ENCODE data around the gene MYH6.
"Not testable (repeated sequence)": the region's sequence is repeated elsewhere in the genome, so short reads cannot be mapped to it uniquely, and the experiment has no call there.

MYH6 gene

DNA sequence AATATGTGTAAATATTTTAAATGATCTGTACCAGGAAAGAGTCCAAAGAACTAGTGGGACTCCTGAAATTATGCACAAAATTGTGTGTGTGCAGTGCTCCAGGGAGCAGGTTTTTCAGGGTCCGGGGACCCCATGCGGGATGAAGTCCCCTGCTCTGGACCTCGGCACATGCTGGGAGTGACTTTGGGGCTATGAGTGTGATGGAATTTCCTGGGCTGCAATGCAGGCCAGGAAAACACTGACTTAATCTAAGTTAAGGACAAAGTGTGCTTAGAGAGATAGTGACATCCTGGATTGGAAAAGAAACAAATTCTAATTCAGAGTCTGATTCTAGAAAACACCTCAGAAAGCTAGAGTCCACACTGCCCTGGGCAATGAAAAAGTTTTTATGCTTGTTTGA lies 6.2 kb upstream of the MYH6 start:
- DNase-seq (ENCODE audit: low read depth): no peak

DNA sequence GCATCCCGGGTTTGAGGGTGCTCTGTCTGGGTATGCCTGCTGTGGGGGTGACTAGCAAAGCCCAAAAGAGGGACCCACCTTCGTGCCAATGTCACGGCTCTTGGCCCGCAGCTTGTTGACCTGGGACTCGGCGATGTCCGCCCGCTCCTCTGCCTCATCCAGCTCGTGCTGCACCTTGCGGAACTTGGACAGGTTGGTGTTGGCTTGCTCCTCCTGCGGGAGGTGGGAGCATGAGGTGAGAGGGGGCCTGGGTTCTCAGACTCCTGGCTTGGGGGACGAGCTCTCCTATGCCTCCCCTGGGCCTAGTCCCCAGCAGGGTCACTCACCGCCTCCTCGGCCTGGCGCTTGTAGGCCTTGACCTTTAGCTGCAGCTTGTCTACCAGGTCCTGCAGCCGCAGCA lies 5.6 kb upstream of the MYH6 start:
- no peak for DNase-seq (ENCODE audit: low read depth)

GRCh38 chr14:23411563-23412525 lies 3.8 kb upstream of the MYH6 start:
- DNase-seq (ENCODE audit: low read depth): no peak

DNA sequence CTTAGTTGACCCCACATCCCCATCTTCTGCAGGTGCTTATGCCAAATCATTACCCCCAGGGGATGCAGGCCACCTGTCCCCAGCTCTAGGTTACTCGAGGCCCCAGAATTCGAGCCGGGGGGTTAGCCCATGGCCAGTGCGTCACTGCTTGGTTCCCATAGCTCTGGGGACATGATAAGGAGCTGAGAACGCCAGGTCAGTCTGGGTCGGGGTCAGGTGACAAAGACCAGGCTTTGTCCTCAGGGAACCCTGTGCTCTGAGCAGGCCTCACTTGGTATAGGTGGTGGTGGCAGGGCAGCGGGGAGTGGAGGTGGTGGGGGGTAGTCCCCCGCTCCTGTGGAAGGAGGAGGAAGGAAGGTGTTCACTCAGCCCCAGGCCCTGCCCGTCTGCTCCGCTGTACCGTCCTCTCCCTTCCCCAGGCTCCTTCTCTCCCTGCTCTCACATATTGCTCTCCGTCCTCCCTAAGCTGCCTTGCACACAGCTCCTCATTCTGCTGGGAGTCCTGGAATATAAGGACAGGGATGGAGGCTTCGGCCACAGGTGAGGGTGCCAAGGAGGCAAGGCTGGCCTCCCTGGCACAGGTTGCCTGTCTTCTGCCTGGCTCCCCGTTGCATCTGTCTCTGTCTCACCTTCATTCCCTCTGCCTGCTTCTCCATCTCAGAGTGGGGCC lies 2.0 kb upstream of the MYH6 start:
- no peak for DNase-seq (ENCODE audit: low read depth)

DNA sequence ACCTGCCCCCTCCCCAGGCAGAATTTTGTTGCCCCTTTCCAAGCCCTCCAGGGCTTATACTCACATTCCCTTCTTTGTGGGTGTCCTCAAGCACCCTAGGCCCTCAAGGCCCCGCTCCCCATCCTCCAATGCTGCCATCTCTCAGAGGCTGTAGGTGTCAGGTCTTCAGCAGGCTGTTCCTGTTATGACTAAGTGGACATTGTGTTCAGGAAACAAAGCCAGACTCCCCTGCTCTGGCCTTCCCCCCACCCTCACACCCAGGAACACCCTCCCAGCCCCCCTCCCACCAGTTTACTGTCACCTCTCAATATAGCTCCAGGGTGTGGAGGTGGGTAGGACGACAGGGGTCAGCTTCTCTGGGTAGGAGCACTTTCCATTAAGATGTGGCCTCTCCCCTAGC lies 1.4 kb upstream of the MYH6 start:
- DNase-seq (ENCODE audit: low read depth): no peak

GRCh38 chr14:23408307-23408630 lies 196 bp upstream of the MYH6 start:
- DNase-seq (ENCODE audit: low read depth): no peak

DNA sequence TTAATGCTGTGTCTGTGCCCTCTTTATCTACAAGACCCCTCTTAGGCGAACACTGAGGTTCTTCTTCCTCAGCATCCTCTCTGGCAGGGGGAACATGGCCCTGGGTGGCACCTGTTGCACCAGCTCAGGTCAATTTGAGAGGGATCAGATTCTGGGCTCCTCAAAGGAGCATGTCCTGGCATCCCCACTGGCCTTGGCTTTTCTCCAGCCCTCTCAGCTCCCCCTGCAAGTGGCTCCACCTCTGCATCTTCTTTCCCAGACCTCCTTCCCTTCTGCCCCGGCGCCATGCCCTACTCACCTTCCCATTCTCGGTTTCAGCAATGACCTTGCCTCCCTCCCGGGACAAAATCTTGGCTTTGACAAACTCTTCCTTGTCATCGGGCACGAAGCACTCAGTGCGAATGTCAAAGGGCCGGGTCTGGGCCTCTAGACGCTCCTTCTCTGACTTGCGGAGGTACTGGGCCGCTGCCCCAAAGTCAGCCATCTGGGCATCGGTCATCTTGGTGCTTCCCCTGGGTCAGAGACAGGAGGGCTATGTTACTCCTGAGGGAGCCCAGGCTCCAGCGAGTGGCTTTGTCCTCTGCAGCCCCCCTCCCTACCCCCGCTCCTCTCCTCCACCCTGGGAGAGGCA lies 1.2 kb downstream of the MYH6 start:
- no peak for DNase-seq (ENCODE audit: low read depth)

DNA sequence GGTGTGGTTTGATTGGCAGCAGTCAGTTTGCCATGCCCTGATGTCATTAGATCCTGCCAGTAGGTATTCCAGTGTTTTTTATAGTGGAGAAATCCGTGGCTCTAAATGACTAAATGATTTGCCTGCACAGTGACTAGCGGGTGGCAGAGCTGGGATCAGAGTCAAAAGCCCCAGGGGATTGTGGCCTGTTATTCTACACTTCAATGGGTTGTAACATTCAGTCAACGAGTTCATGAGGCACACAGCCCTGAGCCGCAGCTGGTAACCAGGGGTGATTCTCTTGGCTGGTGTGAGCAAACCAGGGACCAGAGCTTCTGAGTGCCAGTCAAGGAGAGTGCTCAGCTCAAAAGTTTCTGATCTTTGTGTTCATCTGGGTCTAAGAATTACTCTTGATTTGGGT lies 1.8 kb downstream of the MYH6 start:
- no peak for DNase-seq (ENCODE audit: low read depth)

DNA sequence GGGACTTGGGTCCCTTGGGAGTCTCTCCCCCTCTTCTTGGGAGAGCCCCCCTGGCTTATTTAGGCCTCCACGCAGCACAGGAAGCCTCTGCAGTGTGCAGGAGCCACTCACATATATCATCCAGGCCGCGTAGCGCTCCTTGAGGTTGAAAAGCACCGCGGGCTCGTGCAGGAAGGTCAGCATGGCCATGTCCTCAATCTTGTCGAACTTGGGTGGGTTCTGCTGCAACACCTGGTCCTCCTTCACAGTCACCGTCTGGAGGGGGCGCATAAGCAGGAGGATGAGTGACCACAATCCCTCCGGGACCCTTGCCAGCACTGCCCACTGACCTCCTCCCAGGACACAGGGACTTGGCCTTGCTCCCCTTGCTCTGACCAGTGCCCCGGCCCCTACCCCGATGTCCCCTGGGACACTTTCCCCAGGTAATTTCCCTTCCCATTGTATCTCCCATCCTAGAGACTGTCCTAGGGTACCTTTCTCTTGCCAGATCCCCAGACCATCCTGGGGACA lies 2.5 kb downstream of the MYH6 start:
- DNase-seq (ENCODE audit: low read depth): no peak

GRCh38 chr14:23405096-23405495 lies 3.0 kb downstream of the MYH6 start:
- no peak for DNase-seq (ENCODE audit: low read depth)

DNA sequence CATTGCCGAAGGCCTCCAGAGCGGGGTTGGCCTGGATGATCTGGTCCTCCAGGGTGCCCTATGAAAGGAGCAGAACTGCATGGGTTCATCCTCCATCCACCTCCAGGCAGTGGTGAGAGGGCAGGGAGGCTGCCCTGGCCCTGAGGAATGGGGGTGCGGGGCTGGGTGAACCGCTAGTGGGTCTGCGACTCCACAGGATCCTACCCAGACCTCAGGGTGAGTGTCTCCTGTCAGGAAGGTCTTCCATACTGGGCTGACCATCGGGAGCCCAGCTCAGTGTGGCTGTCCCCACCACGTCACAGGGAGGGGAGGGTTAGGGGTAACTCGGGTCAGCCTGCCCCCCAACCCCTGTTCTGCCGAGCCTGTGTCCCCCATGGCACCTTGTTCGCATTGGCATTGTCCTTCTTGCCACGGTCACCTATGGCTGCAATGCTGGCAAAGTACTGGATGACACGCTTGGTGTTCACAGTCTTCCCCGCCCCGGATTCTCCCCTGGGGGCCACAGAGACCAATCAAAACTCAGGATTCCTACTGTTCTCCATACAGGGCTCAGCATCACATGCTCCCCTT lies 3.7 kb downstream of the MYH6 start:
- DNase-seq (ENCODE audit: low read depth): no peak

- no peak for DNase-seq (ENCODE audit: low read depth)
Measured at GRCh38 chr14:23403908-23404307, 4.2 kb downstream of the MYH6 start.

DNA sequence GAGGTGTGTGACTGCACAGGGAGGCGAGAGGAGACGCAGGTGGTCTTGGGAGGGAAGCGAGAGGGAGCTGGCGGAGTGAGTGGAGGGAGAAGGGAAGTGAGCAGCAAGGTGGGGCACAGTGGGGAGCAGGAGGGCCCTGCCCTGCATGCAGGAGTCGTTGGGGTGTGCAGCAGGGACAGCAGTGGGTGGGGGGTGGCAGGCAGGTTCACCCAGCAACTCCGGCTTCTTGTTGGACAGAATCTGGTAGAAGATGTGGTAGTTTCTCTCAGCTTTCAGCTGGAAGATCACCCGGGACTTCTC lies 5.0 kb downstream of the MYH6 start:
- no peak for DNase-seq (ENCODE audit: low read depth)

- no peak for DNase-seq (ENCODE audit: low read depth)
Measured at GRCh38 chr14:23402296-23403138, 5.6 kb downstream of the MYH6 start.

- no peak for DNase-seq (ENCODE audit: low read depth)
Measured at GRCh38 chr14:23401291-23401690, 6.8 kb downstream of the MYH6 start.

DNA sequence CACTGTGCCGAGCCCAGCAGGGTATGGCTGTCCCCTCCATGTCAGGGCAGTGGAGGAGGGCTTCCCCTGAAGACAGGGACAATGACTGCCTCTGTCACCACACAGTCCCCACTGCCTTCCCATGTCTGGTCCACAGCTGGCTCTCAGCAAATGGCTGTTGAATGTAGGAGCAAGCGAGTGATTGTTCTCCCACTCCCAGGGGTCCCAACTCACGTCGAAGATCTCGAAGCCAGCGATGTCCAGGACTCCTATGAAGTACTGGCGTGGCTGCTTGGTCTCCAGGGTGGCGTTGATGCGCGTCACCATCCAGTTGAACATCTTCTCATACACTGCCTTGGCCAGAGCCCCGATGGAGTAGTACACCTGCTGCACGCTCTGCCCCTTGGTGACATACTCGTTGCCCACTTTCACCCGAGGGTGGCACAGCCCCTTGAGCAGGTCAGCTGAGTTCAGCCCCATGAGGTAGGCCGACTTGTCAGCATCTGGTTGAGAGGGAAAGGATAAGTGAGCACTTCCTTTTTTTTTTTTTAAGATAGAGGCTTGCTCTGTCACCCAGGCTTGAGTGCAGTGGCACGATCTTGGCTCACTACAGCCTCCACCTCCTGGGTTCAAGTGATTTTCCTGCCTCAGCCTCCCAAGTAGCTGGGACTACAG lies 7.5 kb downstream of the MYH6 start:
- not testable (repeated sequence) for DNase-seq (ENCODE audit: low read depth)

GRCh38 chr14:23399591-23399990 lies 8.5 kb downstream of the MYH6 start:
- DNase-seq (ENCODE audit: low read depth): no peak

DNA sequence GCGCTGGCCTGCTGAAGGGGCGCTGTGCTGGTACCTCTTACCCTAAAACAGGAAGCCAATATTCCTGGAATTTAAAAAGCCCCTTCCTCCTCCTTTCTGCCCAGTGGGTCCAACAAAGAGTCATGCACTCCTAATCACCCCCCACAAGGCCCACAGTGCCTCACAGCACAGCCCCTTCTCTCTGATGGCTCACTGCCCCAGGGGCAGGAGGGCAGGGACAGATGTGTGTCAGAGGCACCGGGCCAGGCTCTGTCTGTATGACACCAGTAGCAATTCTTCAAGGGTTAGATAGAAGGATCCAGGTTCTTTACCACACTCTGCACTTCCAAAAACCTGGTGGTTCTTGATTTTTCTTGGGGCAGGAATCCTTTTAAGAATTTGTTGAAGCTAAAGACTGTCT lies 8.9 kb downstream of the MYH6 start:
- DNase-seq (ENCODE audit: low read depth): no peak

DNA sequence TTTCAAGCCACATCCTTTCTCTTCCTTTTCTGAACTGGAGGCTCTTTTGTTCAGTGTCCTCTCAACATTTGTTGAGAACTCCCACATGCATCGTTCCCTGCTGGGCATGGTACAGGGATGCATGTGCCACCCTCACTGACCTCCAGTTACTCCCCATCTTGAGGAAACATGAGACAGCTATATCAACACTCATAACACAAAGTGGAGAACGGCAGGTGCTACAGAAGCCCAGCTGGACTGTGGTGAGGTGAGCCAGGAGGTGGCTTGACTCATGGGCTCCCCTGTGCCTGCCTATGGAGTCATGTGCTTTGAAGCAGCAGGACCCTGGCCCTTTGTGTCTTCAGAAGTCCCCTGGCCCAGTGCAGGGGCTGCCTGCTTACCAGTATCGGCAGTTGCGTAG lies 9.7 kb downstream of the MYH6 start:
- DNase-seq (ENCODE audit: low read depth): no peak

DNA sequence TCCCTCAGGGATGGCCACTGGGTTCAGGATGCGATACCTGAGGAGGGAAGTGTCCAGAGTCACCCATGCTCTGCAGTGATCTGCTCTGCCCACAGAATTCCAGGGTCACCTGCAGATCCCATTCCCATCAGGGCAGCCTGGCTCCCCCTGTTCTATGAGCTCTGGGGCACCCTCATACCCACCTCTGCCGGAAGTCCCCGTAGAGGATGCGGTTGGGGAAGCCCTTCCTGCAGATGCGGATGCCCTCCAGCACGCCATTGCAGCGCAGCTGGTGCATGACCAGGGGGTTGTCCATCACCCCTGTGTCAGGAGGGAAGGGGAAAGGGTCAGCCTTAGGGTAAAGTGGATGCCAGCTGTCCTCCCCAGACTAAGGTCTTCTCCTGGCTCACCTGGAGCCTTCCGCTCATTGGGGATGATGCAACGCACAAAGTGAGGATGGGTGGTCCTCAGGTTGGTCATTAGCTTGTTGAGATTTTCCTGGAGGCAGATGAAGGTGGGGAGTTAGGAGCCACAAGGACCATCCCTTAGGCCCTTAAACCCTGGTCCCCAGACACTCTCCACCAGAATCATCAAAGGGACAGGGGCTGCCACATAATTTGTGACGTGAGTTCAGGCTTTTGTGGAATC lies 11.2 kb downstream of the MYH6 start:
- DNase-seq (ENCODE audit: low read depth): no peak

DNA sequence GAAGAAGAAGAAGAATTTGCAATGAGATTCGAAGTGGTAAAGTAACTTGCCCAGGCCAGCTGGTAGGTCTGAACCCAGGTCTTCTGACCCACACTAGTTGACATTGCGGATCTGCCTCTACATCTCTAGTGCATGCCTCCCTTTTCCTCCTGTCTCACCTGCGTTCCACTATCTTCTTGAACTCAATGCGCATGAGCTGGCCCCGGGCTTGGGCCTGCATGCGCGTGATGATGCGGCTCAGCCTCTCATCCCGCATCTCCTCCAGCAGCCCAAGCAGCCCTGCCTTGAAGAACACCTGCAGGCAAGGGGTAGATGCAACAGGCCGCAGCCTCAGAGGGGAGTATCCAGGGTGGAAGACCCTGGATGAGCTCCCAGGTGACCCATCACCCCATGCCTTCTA lies 11.9 kb downstream of the MYH6 start:
- no peak for DNase-seq (ENCODE audit: low read depth)
